Stimulated activated CD8-positive, alpha-beta memory T cell treated with anti-CD3 and anti-CD28 coated beads, Interleukin-15, amount 100 ng/mL, for 24 hours (primary cell): Measurements from ENCODE around the gene HJURP.

Experiments
- DNase-seq: peaks from one replicate; pipeline ENCODE4 v3.0.0-alpha.2; 2020; ENCODE audit warnings: low read depth

HJURP gene

GRCh38 chr2:233849607-233850271 is 4.6 kb downstream of the HJURP start:
- DNase-seq = no peak

GRCh38 chr2:233848276-233848675 is 6.1 kb downstream of the HJURP start:
- no peak for DNase-seq

GRCh38 chr2:233847248-233847898 is 7.0 kb downstream of the HJURP start:
- no peak for DNase-seq

- DNase-seq = no peak
These were observed 7.7 kb downstream of the HJURP start for GRCh38 chr2:233846387-233847247.

GRCh38 chr2:233845301-233846060 is 8.9 kb downstream of the HJURP start:
- no peak for DNase-seq

GRCh38 chr2:233844836-233845235 is 9.5 kb downstream of the HJURP start:
- DNase-seq = no peak

GRCh38 chr2:233844064-233844807 is 10.1 kb downstream of the HJURP start:
- DNase-seq = no peak

- no peak for DNase-seq
These were observed 13.2 kb downstream of the HJURP start for GRCh38 chr2:233841183-233841582.

- DNase-seq = no peak
These were observed 13.8 kb downstream of the HJURP start for GRCh38 chr2:233840520-233840919.

- no peak for DNase-seq
These were observed 14.9 kb downstream of the HJURP start for GRCh38 chr2:233839447-233839820.

GRCh38 chr2:233838726-233839446 is 15.4 kb downstream of the HJURP start:
- no peak for DNase-seq

- no peak for DNase-seq
These were observed 16.1 kb downstream of the HJURP start for GRCh38 chr2:233838251-233838650.

- DNase-seq = no peak
These were observed 16.6 kb downstream of the HJURP start for GRCh38 chr2:233837694-233838229.

- no peak for DNase-seq
These were observed 18.0 kb downstream of the HJURP start for GRCh38 chr2:233836359-233836758.

- no peak for DNase-seq
These were observed 18.8 kb downstream of the HJURP start for GRCh38 chr2:233835230-233836186.

GRCh38 chr2:233833345-233833744 is 21.0 kb downstream of the HJURP start:
- no peak for DNase-seq

GRCh38 chr2:233832869-233833311 is 21.4 kb downstream of the HJURP start:
- DNase-seq = no peak

- DNase-seq = no peak
These were observed 21.9 kb downstream of the HJURP start for GRCh38 chr2:233832414-233832813.

GRCh38 chr2:233831861-233832260 is 22.5 kb downstream of the HJURP start:
- no peak for DNase-seq
